ENCODE measurements around the gene TAS1R2. TPM values are rescaled to one million over a fixed set of nuclear protein-coding genes. Genes with fewer than 3 reads are reported as not detected.

Gene TAS1R2
- total and polyA plus RNA-seq, 2 of the 4 experiments (the other 2 are of a cell fraction) = not detected

DNA sequence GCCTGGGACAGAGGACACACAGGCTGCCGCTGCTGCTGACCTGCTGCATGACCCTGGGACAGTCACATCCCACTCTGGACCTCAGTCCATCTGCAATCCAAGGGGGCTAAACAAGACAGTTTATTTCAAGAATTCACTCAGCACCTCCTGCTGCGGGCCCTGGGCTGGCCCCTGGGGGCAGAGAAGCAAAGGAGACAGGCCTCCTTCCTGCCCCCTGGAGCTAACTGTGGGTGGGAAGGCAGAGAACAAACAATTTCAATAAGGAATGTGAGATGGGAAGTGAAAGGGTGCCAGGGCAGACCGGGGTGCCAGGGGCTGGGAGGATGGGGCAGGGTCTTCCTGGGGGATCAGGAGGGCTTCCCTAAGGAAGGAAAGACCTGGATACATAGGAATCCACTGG lies 60.0 kb downstream of the TAS1R2 start:
- Histone ChIP-seq H2BK5ac (ENCODE audit: low read depth, low read length, poor library complexity, severe bottlenecking) (no peak overlapping the region), H3K14ac (replicated peaks; ENCODE audit: low read depth, low read length) (no peak overlapping the region), H3K4me2 (ENCODE audit: low read depth, low read length) (no peak overlapping the region), H4K8ac (ENCODE audit: low read depth in 2 of 2, low read length in 2 of 2) (no peak overlapping the region), H4K20me1 (ENCODE audit: insufficient read depth, low read length) (no peaks in the 10 kb centered on the region), H3K56ac (ENCODE audit: extremely low read depth, insufficient read depth, low read length) (no peak overlapping the region), H4K91ac (ENCODE audit: insufficient read depth, low read depth, low read length) (no peak overlapping the region), H3K4me1 (ENCODE audit: control insufficient read depth, insufficient read depth, low read length) (no peaks in the 10 kb centered on the region), H3K4me3 (ENCODE audit: insufficient read depth, low read depth, low read length) (no peak overlapping the region), H2AK5ac (ENCODE audit: low read depth, low read length) (no peak overlapping the region), H2AFZ (replicated peaks; ENCODE audit: low read length, poor library complexity) (no peak overlapping the region), H3K18ac (ENCODE audit: low read depth, low read length) (no peak overlapping the region), H3K9ac (ENCODE audit: low read depth, low read length) (no peak overlapping the region), H4K5ac (ENCODE audit: low read depth, low read length) (no peak overlapping the region), H3K9me1 (ENCODE audit: insufficient read depth, low read length) (no peaks in the 10 kb centered on the region), H2AK9ac (replicated peaks; ENCODE audit: low read depth, low read length, poor library complexity) (no peak overlapping the region), H2BK15ac (ENCODE audit: low read depth, low read length) (no peak overlapping the region), H2BK20ac (ENCODE audit: low read depth, low read length) (no peak overlapping the region), H3K36me3 (ENCODE audit: control insufficient read depth, insufficient read depth, low read length) (no peaks in the 10 kb centered on the region), H3K27ac (ENCODE audit: insufficient read depth, low read length) (no peak overlapping the region), H3K23ac (ENCODE audit: low read depth, low read length) (no peak overlapping the region), H3K4ac (ENCODE audit: low read depth, low read length) (no peak overlapping the region), H3K9me3 (ENCODE audit: control insufficient read depth, insufficient read depth, low read length) (no peaks in the 10 kb centered on the region), H2BK120ac (ENCODE audit: low read depth, low read length) (no peak overlapping the region), H3K79me1 (ENCODE audit: low read depth in 1 of 2, low read length in 2 of 2) (no peaks in the 10 kb centered on the region), H3K27me3 (ENCODE audit: control insufficient read depth, insufficient read depth, low read length) (no peaks in the 10 kb centered on the region; the same call in 1 of the 2 replicates)
- BruUV-seq (replicated peaks) = no TSS peak
- in situ Hi-C loops (cut with MboI; ENCODE audit: low sequenced_read_pairs) = no loop called here
- ChIA-PET POLR2A (ENCODE audit: unreplicated experiment) (no interaction called here), CTCF (no interaction called here)
- dilution Hi-C loops (cut with HindIII; ENCODE audit: low sequenced_read_pairs, unreplicated experiment) = no loop called here
- 40% methylated on average over 1 of the region's 3 CpGs; no CpG with 5 or more reads in 1 of the 2 experiments for WGBS, 2 experiments (ENCODE audit: extremely low coverage in 2 of 2, insufficient read length in 1 of 2)
- TF ChIP-seq RAD21 (IDR thresholded peaks at IDR 0.05; ENCODE audit: low read length) (no peak), SMC3 (IDR thresholded peaks at IDR 0.05; ENCODE audit: low read depth, low read length) (no peak), BHLHE40 (IDR thresholded peaks at IDR 0.05; ENCODE audit: low read depth, low read length) (no peak), MAFK (IDR thresholded peaks at IDR 0.05; ENCODE audit: low read depth, low read length) (no peak), CHD1 (IDR thresholded peaks at IDR 0.05; ENCODE audit: low read depth, low read length) (no peak), RFX5 (IDR thresholded peaks at IDR 0.05; ENCODE audit: low read depth, low read length) (no peak)
- TF ChIP-seq, protein P1, sequence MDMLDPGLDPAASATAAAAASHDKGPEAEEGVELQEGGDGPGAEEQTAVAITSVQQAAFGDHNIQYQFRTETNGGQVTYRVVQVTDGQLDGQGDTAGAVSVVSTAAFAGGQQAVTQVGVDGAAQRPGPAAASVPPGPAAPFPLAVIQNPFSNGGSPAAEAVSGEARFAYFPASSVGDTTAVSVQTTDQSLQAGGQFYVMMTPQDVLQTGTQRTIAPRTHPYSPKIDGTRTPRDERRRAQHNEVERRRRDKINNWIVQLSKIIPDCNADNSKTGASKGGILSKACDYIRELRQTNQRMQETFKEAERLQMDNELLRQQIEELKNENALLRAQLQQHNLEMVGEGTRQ (IDR thresholded peaks at IDR 0.05; ENCODE audit: low read depth, low read length) = no peak
- intact Hi-C loops (cut with micrococcal nuclease) = no loop called here
- ATAC-seq (ENCODE audit: low read depth) (no peak), DNase-seq (no peak)
